Astrocyte (in vitro differentiated cells and primary cell): ENCODE results near the gene COL8A2. TPM values are rescaled to one million over a fixed set of nuclear protein-coding genes. Genes with fewer than 3 reads are reported as not detected.

Experiments used
- DNase-seq: peaks from one replicate; pipeline ENCODE4 v3.0.0-alpha.2; 2010; ENCODE audit warnings: low read depth
- FAIRE-seq: peaks from 2 replicates; lab custom pipeline; 2011; peaks lifted over from hg19 to GRCh38; lab: Jason Lieb, UNC
- H2AFZ ChIP-seq: 2 replicates; pipeline ENCODE4 v1.6.0; 2012; ENCODE audit warnings: low read depth, low read length, inconsistent platforms
- H3K27ac ChIP-seq: 2 replicates; pipeline ENCODE4 v1.5.1; 2011; ENCODE audit warnings: low read depth, low read length, inconsistent platforms
- H3K27me3 ChIP-seq: 2 replicates; pipeline ENCODE4 v1.6.0; 2011; ENCODE audit warnings: low read length, inconsistent platforms; ENCODE audit not compliant: insufficient read depth
- H3K36me3 ChIP-seq: 2 replicates; pipeline ENCODE4 v1.5.1; 2011; ENCODE audit warnings: low read length, inconsistent platforms; ENCODE audit not compliant: insufficient read depth
- H3K4me1 ChIP-seq: 2 replicates; pipeline ENCODE4 v1.5.1; 2011; ENCODE audit warnings: low read length, inconsistent platforms; ENCODE audit not compliant: insufficient read depth
- H3K4me2 ChIP-seq: 2 replicates; pipeline ENCODE4 v1.6.0; 2012; ENCODE audit warnings: low read length, inconsistent platforms
- H3K4me3 ChIP-seq: 2 replicates; pipeline ENCODE4 v1.5.1; 2011; ENCODE audit warnings: low read depth, mild to moderate bottlenecking, low read length, inconsistent platforms; ENCODE audit not compliant: insufficient read depth
- H3K79me2 ChIP-seq: 2 replicates; pipeline ENCODE4 v1.6.0; 2012; ENCODE audit warnings: mild to moderate bottlenecking, low read length, inconsistent platforms; ENCODE audit not compliant: insufficient read depth
- H3K9ac ChIP-seq: 2 replicates; pipeline ENCODE4 v1.6.0; 2012; ENCODE audit warnings: mild to moderate bottlenecking, low read length, inconsistent platforms
- H3K9me3 ChIP-seq: 2 replicates; pipeline ENCODE4 v1.5.1; 2012; ENCODE audit warnings: low read depth, mild to moderate bottlenecking, low read length, inconsistent platforms; ENCODE audit not compliant: insufficient read depth
- H4K20me1 ChIP-seq: 2 replicates; pipeline ENCODE4 v1.6.0; 2012; ENCODE audit warnings: low read length, inconsistent platforms; ENCODE audit not compliant: insufficient read depth
- H3K27ac Mint-ChIP-seq: one replicate; pipeline ENCODE4 v1.8.0; 2021; ENCODE audit warnings: mild to moderate bottlenecking, mixed read lengths; ENCODE audit not compliant: unreplicated experiment
- H3K27me3 Mint-ChIP-seq: one replicate; pipeline ENCODE4 v1.8.0; 2021; ENCODE audit warnings: low read depth, mixed read lengths; ENCODE audit not compliant: unreplicated experiment
- H3K36me3 Mint-ChIP-seq: one replicate; pipeline ENCODE4 v1.8.0; 2021; ENCODE audit warnings: low read depth, mixed read lengths; ENCODE audit not compliant: unreplicated experiment
- H3K4me1 Mint-ChIP-seq: one replicate; pipeline ENCODE4 v1.8.0; 2021; ENCODE audit warnings: low read depth, mixed read lengths; ENCODE audit not compliant: unreplicated experiment
- H3K4me3 Mint-ChIP-seq: one replicate; pipeline ENCODE4 v1.8.0; 2021; ENCODE audit warnings: mild to moderate bottlenecking, moderate library complexity, mixed read lengths; ENCODE audit not compliant: unreplicated experiment
- H3K9me3 Mint-ChIP-seq: one replicate; pipeline ENCODE4 v1.8.0; 2021; ENCODE audit warnings: mild to moderate bottlenecking, mixed read lengths; ENCODE audit not compliant: unreplicated experiment
- EZH2 ChIP-seq: IDR thresholded peaks from 2 replicates; pipeline ENCODE4 v1.6.1; 2012; ENCODE audit warnings: mild to moderate bottlenecking, low read length, inconsistent platforms; ENCODE audit not compliant: insufficient read depth
- total RNA-seq: library from RNA; stranded (reverse); gene quantifications from 2 replicates; pipeline ENCODE4 v1.2.1, GENCODE V29; 2021
- TF ChIP-seq, protein P1 (sequence below): IDR thresholded peaks from 2 replicates; pipeline ENCODE4 v1.5.1; 2011; ENCODE audit warnings: low read depth, mild to moderate bottlenecking, inconsistent platforms, low read length, moderate library complexity; ENCODE audit not compliant: insufficient read depth

Gene COL8A2
- total RNA-seq, 1 donor from 2014 or later, result 3.4 TPM

DNA sequence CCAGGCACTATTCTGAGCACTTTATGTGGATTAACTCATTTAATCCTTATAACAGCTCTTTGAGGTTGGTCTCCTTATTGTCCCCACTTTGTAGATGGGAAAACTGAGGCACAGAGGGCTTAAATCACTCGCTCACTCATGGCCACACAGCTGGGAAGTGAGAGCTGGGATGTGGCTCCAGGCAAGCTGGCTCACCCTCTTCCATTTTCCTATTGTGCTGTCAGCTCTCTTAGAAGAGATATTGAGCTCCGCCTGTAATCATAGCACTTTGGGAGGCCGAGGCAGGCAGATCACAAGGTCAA lies 3.8 kb upstream of the COL8A2 start:
- Histone ChIP-seq H3K4me1 (peaks cover 17% of the 10 kb centered on the region), H3K27ac (no peak overlapping the region), H3K4me2 (no peak overlapping the region), H3K9ac (no peak overlapping the region), H2AFZ (no peak overlapping the region), H3K36me3 (no peaks in the 10 kb centered on the region), H3K4me3 (no peak overlapping the region), H3K9me3 (no peaks in the 10 kb centered on the region), H3K27me3 (peaks cover 9% of the 10 kb centered on the region), H4K20me1 (no peaks in the 10 kb centered on the region), H3K79me2 (no peaks in the 10 kb centered on the region)
- Mint-ChIP-seq H3K4me1 (peaks cover 29% of the 10 kb centered on the region), H3K27ac (peak overlapping the region; percentile 75), H3K9me3 (peaks cover 2% of the 10 kb centered on the region), H3K27me3 (peaks cover 18% of the 10 kb centered on the region), H3K4me3 (no peak overlapping the region), H3K36me3 (no peaks in the 10 kb centered on the region)
- TF ChIP-seq, protein P1, sequence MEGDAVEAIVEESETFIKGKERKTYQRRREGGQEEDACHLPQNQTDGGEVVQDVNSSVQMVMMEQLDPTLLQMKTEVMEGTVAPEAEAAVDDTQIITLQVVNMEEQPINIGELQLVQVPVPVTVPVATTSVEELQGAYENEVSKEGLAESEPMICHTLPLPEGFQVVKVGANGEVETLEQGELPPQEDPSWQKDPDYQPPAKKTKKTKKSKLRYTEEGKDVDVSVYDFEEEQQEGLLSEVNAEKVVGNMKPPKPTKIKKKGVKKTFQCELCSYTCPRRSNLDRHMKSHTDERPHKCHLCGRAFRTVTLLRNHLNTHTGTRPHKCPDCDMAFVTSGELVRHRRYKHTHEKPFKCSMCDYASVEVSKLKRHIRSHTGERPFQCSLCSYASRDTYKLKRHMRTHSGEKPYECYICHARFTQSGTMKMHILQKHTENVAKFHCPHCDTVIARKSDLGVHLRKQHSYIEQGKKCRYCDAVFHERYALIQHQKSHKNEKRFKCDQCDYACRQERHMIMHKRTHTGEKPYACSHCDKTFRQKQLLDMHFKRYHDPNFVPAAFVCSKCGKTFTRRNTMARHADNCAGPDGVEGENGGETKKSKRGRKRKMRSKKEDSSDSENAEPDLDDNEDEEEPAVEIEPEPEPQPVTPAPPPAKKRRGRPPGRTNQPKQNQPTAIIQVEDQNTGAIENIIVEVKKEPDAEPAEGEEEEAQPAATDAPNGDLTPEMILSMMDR, result no peak
- no peak for TF ChIP-seq EZH2
- DNase-seq (no peak), FAIRE-seq (no peak)

DNA sequence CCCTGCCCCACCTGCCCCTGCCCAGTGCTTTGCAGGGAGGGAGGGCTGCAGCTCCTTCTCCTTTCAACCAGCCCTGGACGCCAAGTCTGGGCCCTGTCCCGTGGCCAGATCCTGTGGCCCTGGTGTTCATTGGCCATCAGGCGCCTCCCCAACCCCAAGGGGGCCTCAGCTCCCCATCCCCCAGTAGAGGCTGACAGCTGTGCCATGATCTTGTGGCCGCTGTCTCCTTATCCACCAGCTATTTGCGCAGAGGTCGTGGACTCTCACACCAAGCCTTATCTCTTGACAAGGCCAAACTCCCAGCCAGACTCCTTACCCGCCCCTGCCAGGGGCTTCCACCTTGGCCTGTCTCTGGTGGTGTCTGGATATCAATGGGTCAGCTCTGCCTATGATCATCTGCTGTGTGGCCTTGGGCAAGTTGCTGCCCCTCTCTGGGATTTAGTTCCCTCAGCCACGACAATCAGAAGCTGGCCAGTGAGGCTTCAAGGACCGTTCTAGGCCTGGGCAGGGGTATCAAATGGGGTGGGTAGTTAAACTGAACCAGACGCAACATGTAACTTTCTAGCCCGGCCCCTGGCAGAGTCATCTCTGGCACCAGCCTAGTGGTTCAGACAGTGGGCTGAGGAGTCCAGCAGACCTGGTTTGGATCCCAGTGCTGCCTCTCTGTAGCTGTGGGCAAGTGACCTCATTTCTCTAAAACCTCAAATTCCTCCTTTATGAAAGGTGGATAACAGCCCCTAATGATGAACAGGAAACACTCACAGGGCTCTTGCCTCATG lies 3.3 kb upstream of the COL8A2 start:
- Histone ChIP-seq H3K27ac (peak overlapping the region; percentile 36), H2AFZ (no peak overlapping the region), H3K36me3 (no peaks in the 10 kb centered on the region), H3K9ac (peak overlapping the region; percentile 23), H3K27me3 (peaks cover 10% of the 10 kb centered on the region), H3K4me1 (peaks cover 12% of the 10 kb centered on the region), H3K79me2 (no peaks in the 10 kb centered on the region), H4K20me1 (no peaks in the 10 kb centered on the region), H3K4me2 (peak overlapping the region; percentile 12), H3K9me3 (no peaks in the 10 kb centered on the region), H3K4me3 (no peak overlapping the region)
- DNase-seq (peak; percentile 85), FAIRE-seq (no peak)
- H3K9me3 Mint-ChIP-seq, result peaks cover 2% of the 10 kb centered on the region
- TF ChIP-seq, protein P1, result no peak
- no peak for TF ChIP-seq EZH2
- peak overlapping the region; percentile 34 for H3K4me3 Mint-ChIP-seq
- H3K27me3 Mint-ChIP-seq, result peaks cover 23% of the 10 kb centered on the region
- peak overlapping the region; percentile 75 for H3K27ac Mint-ChIP-seq
- H3K36me3 Mint-ChIP-seq, result no peaks in the 10 kb centered on the region
- H3K4me1 Mint-ChIP-seq, result peaks cover 31% of the 10 kb centered on the region

DNA sequence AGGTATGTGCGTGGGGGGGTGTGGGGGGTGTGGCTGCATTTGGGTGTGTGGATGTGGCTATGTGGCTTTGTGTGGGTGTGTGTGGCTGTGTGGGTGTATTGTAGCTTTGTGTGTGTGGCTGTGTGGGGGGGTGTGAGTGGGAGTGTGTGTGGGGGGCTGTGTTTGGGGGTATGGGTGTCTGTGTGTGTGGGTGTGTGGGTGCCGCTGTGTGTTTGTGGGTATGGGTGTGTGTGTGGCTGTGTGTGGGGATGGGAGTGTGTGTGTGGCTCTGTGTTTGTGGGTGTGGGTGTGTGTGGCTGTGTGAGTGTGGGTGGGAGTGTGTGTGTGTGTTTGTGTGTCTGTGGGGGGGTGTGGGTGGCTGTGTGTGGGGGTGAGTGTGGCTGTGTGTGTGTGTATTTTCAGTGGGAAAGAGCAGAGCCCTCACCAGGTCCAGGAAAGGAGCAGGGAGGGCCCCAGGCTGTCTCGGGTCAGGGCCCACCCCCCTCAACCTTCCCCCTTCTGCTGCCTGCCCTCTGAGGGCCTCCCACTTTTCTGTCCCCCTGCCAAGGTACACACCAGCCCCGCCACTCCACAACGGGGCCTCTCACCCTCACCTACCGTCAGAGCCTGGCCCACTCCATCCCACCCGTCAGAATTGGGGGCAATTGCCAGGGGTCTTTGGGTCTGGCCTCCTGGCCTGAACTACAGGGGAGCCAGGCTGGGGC lies 1.9 kb upstream of the COL8A2 start:
- Histone ChIP-seq H3K4me3 (no peak overlapping the region), H3K9ac (no peak overlapping the region), H4K20me1 (no peaks in the 10 kb centered on the region), H3K79me2 (no peaks in the 10 kb centered on the region), H2AFZ (no peak overlapping the region), H3K4me1 (peaks cover 9% of the 10 kb centered on the region), H3K4me2 (peak overlapping the region; percentile 11), H3K27me3 (peaks cover 13% of the 10 kb centered on the region), H3K36me3 (no peaks in the 10 kb centered on the region), H3K9me3 (no peaks in the 10 kb centered on the region), H3K27ac (no peak overlapping the region)
- Mint-ChIP-seq H3K4me1 (peaks cover 39% of the 10 kb centered on the region), H3K27me3 (peaks cover 34% of the 10 kb centered on the region), H3K27ac (no peak overlapping the region), H3K9me3 (peaks cover 2% of the 10 kb centered on the region), H3K36me3 (no peaks in the 10 kb centered on the region), H3K4me3 (no peak overlapping the region)
- TF ChIP-seq, protein P1, result no peak
- no peak for TF ChIP-seq EZH2
- DNase-seq (no peak), FAIRE-seq (no peak)
